Measurements from ENCODE around the gene GPANK1.

DNA sequence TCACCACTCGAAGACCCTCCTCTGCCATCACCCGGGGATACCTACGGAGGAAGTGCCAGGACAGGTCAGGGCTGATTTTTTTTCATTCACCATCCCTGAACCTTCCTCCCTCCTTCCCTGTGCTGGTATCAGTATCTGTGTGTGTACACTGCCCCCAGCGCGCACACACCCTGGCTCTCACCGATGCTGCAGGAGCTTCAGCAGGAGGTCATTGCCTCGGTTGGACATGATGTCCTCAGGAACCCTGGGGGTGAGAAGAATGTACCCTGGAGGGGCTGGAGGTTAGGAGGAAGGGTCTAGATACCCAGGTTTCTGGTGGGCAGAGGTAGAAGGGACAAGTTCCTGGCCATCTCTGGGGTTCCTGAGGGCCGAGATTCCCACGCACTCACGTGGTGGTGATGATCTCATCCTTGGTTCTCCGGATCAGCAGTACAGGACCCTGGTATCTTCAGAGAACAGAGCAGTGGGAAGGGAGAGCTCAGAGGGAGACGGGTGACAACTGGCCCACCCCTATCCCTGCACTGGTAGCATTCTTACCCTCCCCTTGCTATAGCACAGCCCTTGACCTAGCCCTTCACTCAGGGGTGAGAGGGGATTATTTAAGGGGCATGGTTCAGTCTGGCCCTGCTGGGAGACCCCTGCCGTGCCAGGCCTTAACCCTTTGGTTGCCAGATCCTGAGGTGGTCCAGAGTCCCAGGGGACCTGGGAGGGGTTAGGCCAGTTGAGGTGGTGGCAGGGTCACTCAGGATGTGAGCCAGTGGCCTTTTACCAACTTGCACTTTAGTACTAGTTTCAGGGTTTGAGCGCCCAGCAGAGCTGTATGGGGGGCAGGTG lies 23.3 kb upstream of the GPANK1 start:
- TF ChIP-seq, protein P1, sequence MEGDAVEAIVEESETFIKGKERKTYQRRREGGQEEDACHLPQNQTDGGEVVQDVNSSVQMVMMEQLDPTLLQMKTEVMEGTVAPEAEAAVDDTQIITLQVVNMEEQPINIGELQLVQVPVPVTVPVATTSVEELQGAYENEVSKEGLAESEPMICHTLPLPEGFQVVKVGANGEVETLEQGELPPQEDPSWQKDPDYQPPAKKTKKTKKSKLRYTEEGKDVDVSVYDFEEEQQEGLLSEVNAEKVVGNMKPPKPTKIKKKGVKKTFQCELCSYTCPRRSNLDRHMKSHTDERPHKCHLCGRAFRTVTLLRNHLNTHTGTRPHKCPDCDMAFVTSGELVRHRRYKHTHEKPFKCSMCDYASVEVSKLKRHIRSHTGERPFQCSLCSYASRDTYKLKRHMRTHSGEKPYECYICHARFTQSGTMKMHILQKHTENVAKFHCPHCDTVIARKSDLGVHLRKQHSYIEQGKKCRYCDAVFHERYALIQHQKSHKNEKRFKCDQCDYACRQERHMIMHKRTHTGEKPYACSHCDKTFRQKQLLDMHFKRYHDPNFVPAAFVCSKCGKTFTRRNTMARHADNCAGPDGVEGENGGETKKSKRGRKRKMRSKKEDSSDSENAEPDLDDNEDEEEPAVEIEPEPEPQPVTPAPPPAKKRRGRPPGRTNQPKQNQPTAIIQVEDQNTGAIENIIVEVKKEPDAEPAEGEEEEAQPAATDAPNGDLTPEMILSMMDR (IDR thresholded peaks at IDR 0.05; ENCODE audit: insufficient read depth, low read length): no peak
- TF ChIP-seq, protein P2, sequence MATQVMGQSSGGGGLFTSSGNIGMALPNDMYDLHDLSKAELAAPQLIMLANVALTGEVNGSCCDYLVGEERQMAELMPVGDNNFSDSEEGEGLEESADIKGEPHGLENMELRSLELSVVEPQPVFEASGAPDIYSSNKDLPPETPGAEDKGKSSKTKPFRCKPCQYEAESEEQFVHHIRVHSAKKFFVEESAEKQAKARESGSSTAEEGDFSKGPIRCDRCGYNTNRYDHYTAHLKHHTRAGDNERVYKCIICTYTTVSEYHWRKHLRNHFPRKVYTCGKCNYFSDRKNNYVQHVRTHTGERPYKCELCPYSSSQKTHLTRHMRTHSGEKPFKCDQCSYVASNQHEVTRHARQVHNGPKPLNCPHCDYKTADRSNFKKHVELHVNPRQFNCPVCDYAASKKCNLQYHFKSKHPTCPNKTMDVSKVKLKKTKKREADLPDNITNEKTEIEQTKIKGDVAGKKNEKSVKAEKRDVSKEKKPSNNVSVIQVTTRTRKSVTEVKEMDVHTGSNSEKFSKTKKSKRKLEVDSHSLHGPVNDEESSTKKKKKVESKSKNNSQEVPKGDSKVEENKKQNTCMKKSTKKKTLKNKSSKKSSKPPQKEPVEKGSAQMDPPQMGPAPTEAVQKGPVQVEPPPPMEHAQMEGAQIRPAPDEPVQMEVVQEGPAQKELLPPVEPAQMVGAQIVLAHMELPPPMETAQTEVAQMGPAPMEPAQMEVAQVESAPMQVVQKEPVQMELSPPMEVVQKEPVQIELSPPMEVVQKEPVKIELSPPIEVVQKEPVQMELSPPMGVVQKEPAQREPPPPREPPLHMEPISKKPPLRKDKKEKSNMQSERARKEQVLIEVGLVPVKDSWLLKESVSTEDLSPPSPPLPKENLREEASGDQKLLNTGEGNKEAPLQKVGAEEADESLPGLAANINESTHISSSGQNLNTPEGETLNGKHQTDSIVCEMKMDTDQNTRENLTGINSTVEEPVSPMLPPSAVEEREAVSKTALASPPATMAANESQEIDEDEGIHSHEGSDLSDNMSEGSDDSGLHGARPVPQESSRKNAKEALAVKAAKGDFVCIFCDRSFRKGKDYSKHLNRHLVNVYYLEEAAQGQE (IDR thresholded peaks at IDR 0.05; ENCODE audit: insufficient replicate concordance, low read depth): no peak
- TF ChIP-seq POLR2AphosphoS5 (IDR thresholded peaks at IDR 0.05; ENCODE audit: low read depth) (no peak), GABPA (IDR thresholded peaks at IDR 0.05; ENCODE audit: low read depth) (no peak), SPI1 (IDR thresholded peaks at IDR 0.05; ENCODE audit: borderline replicate concordance, low read depth) (no peak)

Measured in HL-60 (cell line).